Measurements from ENCODE around the gene SLC16A1. TPM values are rescaled to one million over a fixed set of nuclear protein-coding genes. Genes with fewer than 3 reads are reported as not detected.

SLC16A1 gene
- total RNA-seq, 1 donor from 2014 or later = 149 TPM

DNA sequence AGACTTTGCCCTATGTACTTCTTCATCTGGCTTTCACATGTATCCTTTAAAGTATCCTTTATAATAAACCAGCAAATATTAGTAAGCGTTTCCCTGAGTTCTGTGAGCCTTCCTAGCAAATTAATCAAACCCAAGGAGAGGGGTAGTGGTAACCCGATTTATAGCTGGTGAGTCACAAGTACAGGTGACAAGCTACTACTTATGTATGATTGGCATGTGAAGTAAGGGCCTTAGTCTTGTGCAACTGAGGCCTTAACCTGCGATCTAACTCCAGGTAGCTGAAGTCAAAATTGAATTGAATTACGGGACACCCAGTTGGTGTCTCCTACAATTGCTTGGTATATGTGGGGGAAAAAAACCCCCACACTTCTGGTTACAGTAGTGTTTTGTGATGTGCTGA is 26.0 kb downstream of the SLC16A1 start:
- Mint-ChIP-seq H3K4me3 (no peak overlapping the region), H3K27me3 (ENCODE audit: insufficient read depth, low read depth) (no peaks in the 10 kb centered on the region), H3K4me1 (peaks cover 7% of the 10 kb centered on the region), H3K9me3 (no peaks in the 10 kb centered on the region), H3K27ac (no peak overlapping the region), H3K36me3 (peaks cover 11% of the 10 kb centered on the region)
- no peaks in the 10 kb centered on the region for H3K27me3 ChIP-seq
- H2AFZ ChIP-seq (replicated peaks) = no peak overlapping the region
- no peaks in the 10 kb centered on the region for H3K9me3 ChIP-seq (ENCODE audit: low read depth)
- no peak for TF ChIP-seq EZH2phosphoT487 (IDR thresholded peaks at IDR 0.05)
- no peak for TF ChIP-seq EZH2 (IDR thresholded peaks at IDR 0.05)
- TF ChIP-seq CTCF (IDR thresholded peaks at IDR 0.05) = no peak
- no peak for DNase-seq (ENCODE audit: low spot score)
- H3K27ac ChIP-seq = no peak overlapping the region
- H3F3A ChIP-seq (ENCODE audit: low read depth) = peaks cover 7% of the 10 kb centered on the region
- peaks cover 23% of the 10 kb centered on the region for H4K20me1 ChIP-seq (ENCODE audit: low read depth)
- peaks cover 7% of the 10 kb centered on the region for H3K4me1 ChIP-seq
- H3K9ac ChIP-seq = no peak overlapping the region
- no peaks in the 10 kb centered on the region for H3K36me3 ChIP-seq
- H3K79me2 ChIP-seq (ENCODE audit: low read depth) = peaks cover 83% of the 10 kb centered on the region
- H3K4me2 ChIP-seq = no peak overlapping the region
- H3K4me3 ChIP-seq = no peak overlapping the region

- Histone ChIP-seq H3K27me3 (no peaks in the 10 kb centered on the region), H3K4me2 (no peak overlapping the region), H3F3A (ENCODE audit: low read depth) (no peaks in the 10 kb centered on the region), H3K9me3 (ENCODE audit: low read depth) (no peaks in the 10 kb centered on the region), H3K79me2 (ENCODE audit: low read depth) (peaks cover 83% of the 10 kb centered on the region), H3K4me3 (no peak overlapping the region), H4K20me1 (ENCODE audit: low read depth) (peaks cover 12% of the 10 kb centered on the region), H3K4me1 (no peaks in the 10 kb centered on the region), H3K27ac (no peak overlapping the region), H2AFZ (replicated peaks) (no peak overlapping the region), H3K9ac (no peak overlapping the region), H3K36me3 (no peaks in the 10 kb centered on the region)
- no peaks in the 10 kb centered on the region for H3K9me3 Mint-ChIP-seq
- H3K27ac Mint-ChIP-seq = no peak overlapping the region
- H3K4me1 Mint-ChIP-seq = no peaks in the 10 kb centered on the region
- DNase-seq (ENCODE audit: low spot score) = no peak
- H3K4me3 Mint-ChIP-seq = no peak overlapping the region
- H3K27me3 Mint-ChIP-seq (ENCODE audit: insufficient read depth, low read depth) = no peaks in the 10 kb centered on the region
- peaks cover 20% of the 10 kb centered on the region for H3K36me3 Mint-ChIP-seq
- no peak for TF ChIP-seq EZH2 (IDR thresholded peaks at IDR 0.05)
- TF ChIP-seq CTCF (IDR thresholded peaks at IDR 0.05) = no peak
- no peak for TF ChIP-seq EZH2phosphoT487 (IDR thresholded peaks at IDR 0.05)
Measured at GRCh38 chr1:112927462-112927990, 28.5 kb downstream of the SLC16A1 start.

GRCh38 chr1:112926858-112927257 is 29.1 kb downstream of the SLC16A1 start:
- no peak for DNase-seq (ENCODE audit: low spot score)
- no peak overlapping the region for H3K4me2 ChIP-seq
- H3K79me2 ChIP-seq (ENCODE audit: low read depth) = peaks cover 82% of the 10 kb centered on the region
- no peak overlapping the region for H3K4me3 ChIP-seq
- no peak overlapping the region for H3K27ac Mint-ChIP-seq
- H3K4me1 ChIP-seq = no peaks in the 10 kb centered on the region
- peaks cover 7% of the 10 kb centered on the region for H4K20me1 ChIP-seq (ENCODE audit: low read depth)
- H2AFZ ChIP-seq (replicated peaks) = no peak overlapping the region
- no peak for TF ChIP-seq EZH2phosphoT487 (IDR thresholded peaks at IDR 0.05)
- no peak for TF ChIP-seq EZH2 (IDR thresholded peaks at IDR 0.05)
- TF ChIP-seq CTCF (IDR thresholded peaks at IDR 0.05) = no peak
- peaks cover 22% of the 10 kb centered on the region for H3K36me3 Mint-ChIP-seq
- no peaks in the 10 kb centered on the region for H3K9me3 Mint-ChIP-seq
- H3K27me3 Mint-ChIP-seq (ENCODE audit: insufficient read depth, low read depth) = no peaks in the 10 kb centered on the region
- H3F3A ChIP-seq (ENCODE audit: low read depth) = peaks cover 4% of the 10 kb centered on the region
- H3K4me1 Mint-ChIP-seq = no peaks in the 10 kb centered on the region
- no peaks in the 10 kb centered on the region for H3K27me3 ChIP-seq
- H3K4me3 Mint-ChIP-seq = no peak overlapping the region
- no peaks in the 10 kb centered on the region for H3K36me3 ChIP-seq
- no peak overlapping the region for H3K27ac ChIP-seq
- H3K9me3 ChIP-seq (ENCODE audit: low read depth) = no peaks in the 10 kb centered on the region
- H3K9ac ChIP-seq = no peak overlapping the region
